Glutamatergic neuron (in vitro differentiated cells): ENCODE results near the gene SPPL3. TPM values are rescaled to one million over a fixed set of nuclear protein-coding genes. Genes with fewer than 3 reads are reported as not detected.

Experiments
- DNase-seq: peaks from one replicate; pipeline ENCODE4 v3.0.0; 2022
- H3K27ac Mint-ChIP-seq: one replicate; pipeline ENCODE4 v1.8.0; 2020; ENCODE audit warnings: mild to moderate bottlenecking, mixed read lengths, inconsistent platforms; ENCODE audit not compliant: unreplicated experiment
- H3K27me3 Mint-ChIP-seq: one replicate; pipeline ENCODE4 v1.8.0; 2020; ENCODE audit warnings: mild to moderate bottlenecking, moderate library complexity, mixed read lengths, inconsistent platforms; ENCODE audit not compliant: unreplicated experiment
- H3K36me3 Mint-ChIP-seq: one replicate; pipeline ENCODE4 v1.8.0; 2020; ENCODE audit warnings: mild to moderate bottlenecking, mixed read lengths, inconsistent platforms; ENCODE audit not compliant: unreplicated experiment
- H3K4me1 Mint-ChIP-seq: one replicate; pipeline ENCODE4 v1.8.0; 2020; ENCODE audit warnings: mild to moderate bottlenecking, low read depth, mixed read lengths, inconsistent platforms; ENCODE audit not compliant: unreplicated experiment
- H3K4me3 Mint-ChIP-seq: one replicate; pipeline ENCODE4 v1.8.0; 2020; ENCODE audit warnings: mild to moderate bottlenecking, mixed read lengths, inconsistent platforms; ENCODE audit not compliant: unreplicated experiment
- H3K9me3 Mint-ChIP-seq: one replicate; pipeline ENCODE4 v1.8.0; 2020; ENCODE audit warnings: mild to moderate bottlenecking, moderate library complexity, mixed read lengths, inconsistent platforms; ENCODE audit not compliant: unreplicated experiment
- CTCF ChIP-seq: fragments of 200-600 bp; sonication (generic); IDR thresholded peaks from one replicate; pipeline ENCODE4 v1.5.0; 2021; ENCODE audit not compliant: partially characterized antibody, unreplicated experiment
- total RNA-seq: library from RNA; stranded (reverse); fragmentation: NEBNext Ultra II Directional; extraction: Animal tissue kit (Norgen Biotek cat#: 25700); gene quantifications from one replicate; pipeline ENCODE4 v1.2.1, GENCODE V29; 2021; ENCODE audit not compliant: unreplicated experiment

SPPL3 gene
- total RNA-seq, 1 donor from 2014 or later = 53.4 TPM

- Mint-ChIP-seq H3K4me3 (no peak overlapping the region), H3K4me1 (peaks cover 14% of the 10 kb centered on the region), H3K27me3 (no peaks in the 10 kb centered on the region), H3K27ac (no peak overlapping the region), H3K36me3 (no peaks in the 10 kb centered on the region), H3K9me3 (no peaks in the 10 kb centered on the region)
- TF ChIP-seq CTCF = no peak
- DNase-seq = no peak
Observed at GRCh38 chr12:120825337-120825736, 78.8 kb downstream of the SPPL3 start.

GRCh38 chr12:120822832-120823503 is 81.2 kb downstream of the SPPL3 start:
- Mint-ChIP-seq H3K4me1 (peaks cover 22% of the 10 kb centered on the region), H3K27me3 (no peaks in the 10 kb centered on the region), H3K4me3 (no peak overlapping the region), H3K9me3 (no peaks in the 10 kb centered on the region), H3K27ac (no peak overlapping the region), H3K36me3 (no peaks in the 10 kb centered on the region)
- no peak for TF ChIP-seq CTCF
- no peak for DNase-seq

- Mint-ChIP-seq H3K36me3 (no peaks in the 10 kb centered on the region), H3K9me3 (no peaks in the 10 kb centered on the region), H3K4me3 (no peak overlapping the region), H3K27me3 (no peaks in the 10 kb centered on the region), H3K27ac (no peak overlapping the region), H3K4me1 (peaks cover 27% of the 10 kb centered on the region)
- DNase-seq = no peak
- TF ChIP-seq CTCF = no peak
Observed at GRCh38 chr12:120821878-120822277, 82.3 kb downstream of the SPPL3 start.

GRCh38 chr12:120820884-120821510 is 83.2 kb downstream of the SPPL3 start:
- no peak for TF ChIP-seq CTCF
- H3K36me3 Mint-ChIP-seq = no peaks in the 10 kb centered on the region
- no peaks in the 10 kb centered on the region for H3K9me3 Mint-ChIP-seq
- peaks cover 27% of the 10 kb centered on the region for H3K4me1 Mint-ChIP-seq
- no peak overlapping the region for H3K27ac Mint-ChIP-seq
- H3K4me3 Mint-ChIP-seq = no peak overlapping the region
- no peaks in the 10 kb centered on the region for H3K27me3 Mint-ChIP-seq
- no peak for DNase-seq

GRCh38 chr12:120818416-120818815 is 85.7 kb downstream of the SPPL3 start:
- Mint-ChIP-seq H3K9me3 (no peaks in the 10 kb centered on the region), H3K27me3 (no peaks in the 10 kb centered on the region), H3K36me3 (no peaks in the 10 kb centered on the region), H3K27ac (peak overlapping the region; percentile 53), H3K4me3 (no peak overlapping the region), H3K4me1 (peaks cover 21% of the 10 kb centered on the region)
- DNase-seq = no peak
- TF ChIP-seq CTCF = no peak
